NOMO-1 treated with DMSO at 0.1 percent for 48 hours (cell line): Measurements from ENCODE around the gene SNN.

ENCODE experiments used
- DNase-seq: peaks from one replicate; lab custom pipeline; 2025; ENCODE audit not compliant: unreplicated experiment; lab: John Stamatoyannopoulos, UW

SNN gene

GRCh38 chr16:11635113-11635652, 33.1 kb upstream of the SNN start:
- DNase-seq = no peak

DNA sequence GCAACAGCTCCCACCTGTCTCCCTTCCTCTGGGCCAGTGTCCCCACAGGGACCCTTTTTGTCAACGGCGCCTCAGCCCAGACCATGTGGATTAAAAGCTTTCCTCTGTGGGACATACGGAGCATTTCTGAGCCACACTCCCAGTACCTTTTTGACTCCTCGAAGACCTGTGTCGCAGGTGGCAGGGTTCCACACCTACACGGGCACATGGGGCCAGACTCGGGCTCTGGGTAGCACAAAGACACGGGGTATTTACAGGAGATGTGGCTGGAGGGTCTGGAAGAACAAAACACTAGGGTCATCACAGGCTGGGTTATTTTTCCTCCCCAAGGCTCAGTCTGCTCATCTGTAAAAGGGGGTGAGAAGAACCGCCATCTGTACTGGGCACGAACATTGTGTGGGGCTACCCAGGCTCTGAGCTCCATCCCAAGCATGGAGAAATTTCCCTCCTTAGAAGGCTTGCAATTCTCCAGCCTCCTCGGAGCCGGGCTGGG, 32.5 kb upstream of the SNN start:
- no peak for DNase-seq

- no peak for DNase-seq
Observed at GRCh38 chr16:11636172-11636721, 32.0 kb upstream of the SNN start.

DNA sequence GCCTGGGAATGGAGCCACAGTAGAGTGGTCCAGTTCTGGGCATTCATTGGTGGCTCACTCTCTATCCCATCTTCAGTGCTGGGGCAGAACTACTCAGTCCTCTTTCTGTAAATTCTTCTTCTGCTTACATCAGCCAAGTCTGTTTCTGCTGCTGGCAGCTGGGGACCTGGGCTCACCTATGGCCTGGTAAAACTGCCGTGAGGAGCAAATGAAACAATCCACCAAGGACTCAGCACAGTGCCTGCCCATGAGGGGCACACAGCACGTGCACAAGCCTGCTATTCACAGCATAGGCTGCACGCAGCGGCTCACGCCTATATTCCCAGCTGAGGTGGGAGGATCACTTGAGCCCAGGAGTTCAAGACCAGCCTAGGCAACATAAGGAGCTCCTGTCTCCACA, 30.9 kb upstream of the SNN start:
- no peak for DNase-seq

DNA sequence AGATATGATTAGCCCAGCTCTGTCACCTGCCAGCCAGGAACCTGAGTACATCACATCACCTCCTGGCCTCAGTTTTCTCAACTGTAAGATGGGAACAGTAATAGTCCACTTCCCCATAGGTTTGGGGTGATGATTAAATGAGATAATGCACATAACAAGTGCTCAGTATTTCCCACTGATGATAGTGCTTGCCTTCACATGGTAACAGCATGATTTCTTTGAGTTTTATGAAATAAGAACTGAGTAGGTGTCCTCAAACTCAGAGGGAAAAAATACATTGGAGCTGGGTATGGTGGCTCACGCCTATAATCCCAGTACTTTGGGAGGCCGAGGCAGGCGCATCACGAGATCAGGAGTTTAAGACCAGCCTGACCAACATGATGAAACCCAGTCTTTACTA, 30.1 kb upstream of the SNN start:
- DNase-seq = no peak

- no peak for DNase-seq
Observed at GRCh38 chr16:11639008-11639562, 29.2 kb upstream of the SNN start.

DNA sequence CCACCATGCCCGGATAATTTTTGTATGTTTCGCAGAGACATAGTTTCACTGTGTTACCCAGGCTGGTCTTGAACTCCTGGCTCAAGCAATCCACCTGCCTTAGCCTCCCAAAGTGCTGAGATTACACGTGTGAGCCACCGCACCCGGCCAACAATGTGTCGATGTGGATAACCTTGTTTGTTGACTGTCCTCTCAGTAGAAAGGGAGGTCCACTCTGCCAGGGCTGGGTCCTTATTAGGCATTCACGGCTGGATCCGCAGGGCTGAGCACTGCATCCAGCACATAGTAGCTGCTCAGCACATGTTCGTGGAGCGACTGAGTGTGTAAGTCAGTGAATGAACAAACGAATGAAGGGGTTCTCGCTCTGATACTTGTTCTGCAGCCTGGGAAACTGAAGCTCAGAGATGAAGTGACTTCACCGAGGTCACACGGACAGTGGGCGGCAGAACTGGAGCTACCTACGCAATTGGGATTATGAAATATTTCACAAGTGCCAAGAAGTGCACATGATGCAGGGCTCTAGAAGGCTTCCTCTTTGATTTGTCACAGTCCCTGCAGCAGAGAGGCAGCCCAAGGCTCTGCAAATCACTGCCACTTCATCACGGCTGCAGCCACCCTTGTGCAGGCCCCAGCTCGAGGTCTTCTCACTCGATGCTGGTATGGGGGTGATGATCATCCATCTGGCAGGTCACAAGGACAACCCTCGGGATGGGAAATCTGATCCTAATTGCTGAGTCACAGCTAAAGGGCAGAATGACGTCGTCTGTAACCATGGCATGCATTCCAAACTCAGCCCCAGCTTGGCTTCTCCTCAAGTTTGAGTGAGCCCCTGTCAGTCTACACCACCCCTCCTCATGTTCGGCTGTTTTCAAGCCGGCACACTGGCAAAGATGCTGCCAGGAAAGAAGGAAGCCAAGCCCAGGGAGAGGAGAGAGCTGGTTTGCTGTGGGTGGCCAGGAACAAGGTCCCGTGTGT, 28.0 kb upstream of the SNN start:
- DNase-seq = peak; percentile 98

DNA sequence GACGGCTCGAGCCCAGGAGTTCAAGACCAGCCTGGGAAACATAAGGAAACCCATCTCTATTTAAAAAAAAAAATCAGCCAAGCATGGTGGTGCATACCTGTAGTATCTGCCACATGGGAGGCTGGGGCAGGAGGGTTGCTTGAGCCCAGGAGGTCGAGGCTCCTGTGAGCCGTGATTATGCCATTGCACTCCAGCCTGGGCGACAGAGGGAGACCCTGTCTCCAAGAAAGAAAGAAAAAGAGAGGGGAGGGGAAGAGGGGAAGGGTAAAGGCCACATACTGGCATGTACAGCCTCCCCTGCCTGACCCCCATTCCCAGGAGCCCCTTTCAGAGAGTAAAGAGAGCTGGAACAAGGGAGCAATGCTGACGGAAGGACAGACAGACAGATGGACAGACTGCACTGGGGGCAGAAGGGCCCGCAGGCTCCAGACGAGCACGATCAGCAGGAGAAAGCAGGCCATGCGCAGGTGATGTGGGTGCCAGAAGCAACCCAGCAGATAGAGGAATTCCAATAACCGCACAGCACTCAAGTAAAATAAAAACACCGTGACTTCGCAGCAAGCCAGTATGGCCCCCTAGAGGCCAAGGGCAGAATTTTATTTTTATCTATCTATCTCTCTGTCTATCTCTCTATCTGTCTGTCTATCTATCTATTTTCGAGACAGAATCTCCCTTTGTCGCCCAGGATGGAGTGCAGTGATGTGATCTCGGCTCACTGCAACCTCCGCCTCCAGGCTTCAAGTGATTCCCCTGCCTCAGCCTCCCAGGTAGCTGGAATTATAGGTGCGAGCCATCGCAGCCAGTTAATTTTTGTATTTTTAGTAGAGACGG, 27.1 kb upstream of the SNN start:
- DNase-seq = peak; percentile 68

DNA sequence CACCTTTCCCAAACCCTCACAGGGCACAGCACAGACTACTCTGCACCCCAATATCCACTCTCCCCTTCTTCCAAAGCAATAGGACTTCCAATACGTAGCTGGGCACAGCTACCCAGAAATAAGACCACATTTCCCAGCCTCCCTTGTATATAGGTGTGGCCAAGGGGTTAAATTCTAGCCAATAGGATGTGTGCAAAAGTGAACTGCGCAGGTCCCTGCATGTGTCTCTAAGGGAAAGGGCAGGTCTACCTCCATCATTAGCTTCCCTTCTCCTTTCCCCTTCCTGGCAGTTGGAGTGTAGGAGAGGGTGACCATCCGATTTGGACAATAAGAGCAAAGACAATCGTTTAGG, 25.5 kb upstream of the SNN start:
- no peak for DNase-seq

DNA sequence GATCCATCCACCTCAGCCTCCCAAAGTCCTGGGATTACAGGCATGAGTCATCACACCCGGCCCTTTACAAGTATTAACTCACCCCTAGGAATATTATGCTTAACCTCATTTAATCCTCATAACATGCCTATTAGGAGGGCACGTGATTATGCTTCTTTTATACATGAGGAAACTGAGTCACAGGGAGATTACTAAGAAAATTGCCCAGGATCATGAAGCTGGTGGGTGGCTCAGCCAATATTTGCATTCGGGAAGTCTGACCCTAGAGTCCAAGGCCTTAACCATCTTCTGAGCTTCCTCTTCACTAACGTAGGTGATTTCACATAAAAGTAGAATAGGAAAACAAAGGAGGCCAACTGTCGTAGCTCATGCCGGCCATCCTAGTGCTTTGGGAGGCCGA, 19.0 kb upstream of the SNN start:
- no peak for DNase-seq

DNA sequence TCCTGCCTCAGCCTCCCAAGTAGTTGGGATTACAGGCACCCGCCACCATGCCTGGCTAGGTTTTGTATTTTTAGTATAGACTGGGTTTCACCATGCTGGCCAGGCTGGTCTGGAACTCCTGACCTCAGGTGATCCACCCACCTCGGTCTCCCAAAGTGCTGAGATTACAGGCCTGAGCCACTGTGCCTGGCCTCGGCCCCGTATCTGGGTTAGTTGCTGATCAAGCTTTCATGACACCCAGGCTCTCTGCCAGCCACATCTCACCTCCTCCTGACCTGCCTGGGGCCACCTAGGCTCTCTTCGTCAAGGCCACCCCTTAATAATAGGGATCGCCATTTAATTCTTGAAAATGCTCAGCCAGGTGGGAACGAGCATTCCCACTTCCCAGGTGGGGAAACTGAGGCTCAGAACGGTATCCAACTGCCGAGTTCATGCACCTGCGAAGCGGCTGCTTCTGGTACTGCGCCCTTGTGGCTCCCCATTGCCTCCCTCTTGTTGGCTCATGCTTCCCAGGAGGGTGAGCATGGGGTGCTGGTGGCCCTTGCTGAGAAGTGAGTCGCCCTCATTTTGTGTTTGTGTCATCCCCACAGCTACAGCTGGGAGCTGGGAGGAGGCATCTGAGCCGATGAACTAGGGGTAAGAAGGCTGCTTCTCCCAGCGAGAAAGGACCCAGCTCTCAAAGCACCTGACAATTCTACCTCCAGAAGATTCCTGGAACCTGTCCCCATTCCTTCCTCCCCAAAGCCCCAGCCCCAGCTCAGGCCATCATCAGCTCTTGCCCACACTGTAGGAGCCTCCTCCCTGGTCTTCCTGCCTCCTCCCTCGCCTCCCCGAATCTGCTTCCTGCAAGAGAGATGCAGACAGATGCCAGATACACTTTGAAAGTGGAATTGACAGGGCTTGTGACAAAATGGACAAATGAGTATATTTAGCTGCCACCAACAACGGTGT, 17.3 kb upstream of the SNN start:
- DNase-seq = no peak

- peak; percentile 10 for DNase-seq
Observed at GRCh38 chr16:11651796-11652195, 16.5 kb upstream of the SNN start.

GRCh38 chr16:11655655-11656054, 12.6 kb upstream of the SNN start:
- no peak for DNase-seq

DNA sequence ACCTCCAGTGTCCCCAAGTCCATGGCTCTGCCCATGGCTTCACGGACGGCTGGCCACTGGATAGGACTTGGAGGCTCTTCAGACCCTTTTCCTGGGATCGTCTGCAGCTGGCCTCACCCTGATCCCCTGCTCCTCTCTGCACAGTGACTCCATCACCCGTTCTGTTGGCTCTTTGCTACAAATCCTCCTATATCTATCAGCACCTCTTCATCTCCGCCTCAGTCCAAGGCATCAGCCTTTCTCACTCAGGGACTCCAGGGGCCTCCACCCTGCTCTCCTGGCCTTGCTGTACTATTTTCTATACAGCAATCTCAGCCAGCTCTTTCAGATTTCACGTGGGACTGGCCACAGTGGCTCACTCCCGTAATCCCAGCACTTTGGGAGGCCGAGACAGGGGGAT, 10.7 kb upstream of the SNN start:
- DNase-seq = no peak

GRCh38 chr16:11658896-11659708, 9.2 kb upstream of the SNN start:
- no peak for DNase-seq

DNA sequence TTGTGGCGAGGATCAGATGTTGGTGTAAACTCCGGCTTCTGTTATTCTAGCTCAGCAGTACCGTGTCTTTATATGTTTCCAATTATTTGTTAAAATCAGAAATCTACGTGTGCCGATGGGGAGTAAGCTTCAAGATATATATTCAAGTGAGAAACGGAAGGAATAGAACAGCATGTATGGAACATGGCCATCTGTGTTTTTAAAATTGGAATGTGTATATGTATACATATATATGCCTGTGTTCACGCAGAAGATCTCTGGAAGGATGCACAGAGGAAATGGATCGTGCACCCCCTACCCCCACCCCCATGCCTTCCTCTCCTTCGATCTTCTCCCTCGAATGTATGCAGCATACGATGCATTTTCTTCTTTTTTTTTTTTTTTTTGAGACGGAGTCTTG, 7.7 kb upstream of the SNN start:
- no peak for DNase-seq

DNA sequence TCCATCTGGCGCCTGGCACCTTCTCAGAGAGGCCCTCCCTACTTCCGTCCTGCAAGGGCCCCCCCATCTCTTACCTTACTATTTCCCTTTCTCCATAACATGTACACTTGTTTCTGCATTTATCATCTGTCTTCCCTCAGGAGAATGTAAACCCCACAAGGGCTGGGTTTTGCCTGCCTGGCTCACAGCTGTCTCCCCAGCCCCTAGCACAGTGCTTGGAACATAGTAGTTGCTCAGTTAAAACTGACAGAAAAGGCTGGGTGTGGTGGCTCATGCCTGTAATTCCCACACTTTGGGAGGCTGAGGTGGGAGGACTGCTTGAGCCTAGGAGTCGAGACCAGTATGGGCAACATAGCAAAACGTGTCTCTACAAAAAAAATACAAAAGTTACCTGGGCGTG, 5.7 kb upstream of the SNN start:
- DNase-seq = no peak

- DNase-seq = no peak
Observed at GRCh38 chr16:11665071-11665491, 3.2 kb upstream of the SNN start.
